Measurements from ENCODE around the gene RSRC2. TPM values are rescaled to one million over a fixed set of nuclear protein-coding genes. Genes with fewer than 3 reads are reported as not detected.
"Not testable (repeated sequence)": the region's sequence is repeated elsewhere in the genome, so short reads cannot be mapped to it uniquely, and the experiment has no call there.

RSRC2 gene
- total RNA-seq, result 10 to 100 TPM; 89.0 to 93.0 TPM

GRCh38 chr12:122526683-122527477, at the start of gene RSRC2, which contains the start of gene KNTC1:
TSS of gene RSRC2 (minus strand) at chr12:122526936. CDS start at chr12:122526853, 83 bp downstream.
TSS of gene KNTC1 (plus strand) at chr12:122527249. CDS start at chr12:122530064, 2,815 bp downstream.
- no peaks in the 10 kb centered on the region for H3K27me3 Mint-ChIP-seq
- DNase-seq, result peak; percentile 97
- no peaks in the 10 kb centered on the region for H3K9me3 Mint-ChIP-seq
- peaks cover 41% of the 10 kb centered on the region for H3K36me3 Mint-ChIP-seq
- H3K27ac Mint-ChIP-seq, result no peak within 1 kb of the TSS
- H3K4me1 Mint-ChIP-seq, result peaks cover 35% of the 10 kb centered on the region
- no peak within 1 kb of the TSS for H3K4me3 Mint-ChIP-seq

DNA sequence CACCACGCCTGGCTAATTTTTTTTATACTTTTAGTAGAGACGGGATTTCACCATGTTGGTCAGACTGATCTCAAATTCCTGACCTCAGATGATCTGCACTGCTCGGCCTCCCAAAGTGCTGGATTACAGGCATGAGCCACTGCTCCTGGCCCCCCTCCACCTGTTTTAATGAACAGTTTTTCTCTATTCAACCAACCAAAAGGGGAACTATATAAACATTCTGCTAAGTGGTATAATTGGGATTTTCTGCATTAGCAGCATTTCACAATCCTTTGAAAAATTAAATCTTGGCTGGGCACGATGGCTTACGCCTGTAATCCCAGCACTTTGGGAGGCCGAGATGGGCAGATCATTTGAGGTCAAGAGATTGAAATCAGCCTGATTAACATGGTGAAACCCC, 45.1 kb upstream of the RSRC2 start:
- no peak overlapping the region for H3K27ac Mint-ChIP-seq
- H3K36me3 Mint-ChIP-seq, result peaks cover 24% of the 10 kb centered on the region
- no peaks in the 10 kb centered on the region for H3K27me3 Mint-ChIP-seq
- H3K4me3 Mint-ChIP-seq, result no peak overlapping the region
- DNase-seq, result no peak
- no peaks in the 10 kb centered on the region for H3K4me1 Mint-ChIP-seq
- H3K9me3 Mint-ChIP-seq, result no peaks in the 10 kb centered on the region

GRCh38 chr12:122570006-122570405, 43.3 kb upstream of the RSRC2 start:
- H3K27ac Mint-ChIP-seq, H3K9me3 Mint-ChIP-seq, H3K4me3 Mint-ChIP-seq, H3K27me3 Mint-ChIP-seq, H3K4me1 Mint-ChIP-seq, DNase-seq: not testable (repeated sequence)
- H3K36me3 Mint-ChIP-seq, result peaks cover 16% of the 10 kb centered on the region

GRCh38 chr12:122569288-122569687, 42.6 kb upstream of the RSRC2 start:
- H3K9me3 Mint-ChIP-seq, result no peaks in the 10 kb centered on the region
- H3K4me3 Mint-ChIP-seq, result no peak overlapping the region
- peaks cover 16% of the 10 kb centered on the region for H3K36me3 Mint-ChIP-seq
- H3K27ac Mint-ChIP-seq, result no peak overlapping the region
- no peaks in the 10 kb centered on the region for H3K27me3 Mint-ChIP-seq
- H3K4me1 Mint-ChIP-seq, result no peaks in the 10 kb centered on the region
- no peak for DNase-seq

DNA sequence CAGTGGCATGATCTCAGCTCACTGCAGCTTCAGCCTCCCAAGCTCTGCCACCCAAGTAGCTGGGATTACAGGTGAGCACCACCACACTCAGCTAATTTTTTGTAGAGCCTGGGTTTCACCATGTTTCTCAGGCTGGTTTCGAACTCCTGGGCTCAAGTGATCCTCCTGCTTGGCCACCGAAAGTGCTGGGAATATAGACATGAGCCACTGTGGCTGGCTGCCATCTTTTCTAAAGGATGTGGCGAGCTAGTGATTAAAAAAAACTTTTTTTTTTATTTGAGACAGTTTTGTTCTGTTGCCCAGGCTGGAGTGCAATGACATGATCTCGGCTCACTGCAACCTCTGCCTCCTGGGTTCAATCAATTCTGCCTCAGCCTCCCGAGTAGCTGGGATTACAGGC, 40.1 kb upstream of the RSRC2 start:
- not testable (repeated sequence) for H3K9me3 Mint-ChIP-seq, H3K27me3 Mint-ChIP-seq, DNase-seq, H3K4me1 Mint-ChIP-seq, H3K4me3 Mint-ChIP-seq, H3K27ac Mint-ChIP-seq
- peaks cover 10% of the 10 kb centered on the region for H3K36me3 Mint-ChIP-seq

- H3K4me1 Mint-ChIP-seq, result peaks cover 5% of the 10 kb centered on the region
- H3K27ac Mint-ChIP-seq, result no peak overlapping the region
- H3K27me3 Mint-ChIP-seq, result no peaks in the 10 kb centered on the region
- no peak for DNase-seq
- H3K9me3 Mint-ChIP-seq, result no peaks in the 10 kb centered on the region
- no peak overlapping the region for H3K4me3 Mint-ChIP-seq
- H3K36me3 Mint-ChIP-seq, result peaks cover 17% of the 10 kb centered on the region
Observed at GRCh38 chr12:122563361-122563760, 36.6 kb upstream of the RSRC2 start.

- Mint-ChIP-seq H3K4me3 (no peak overlapping the region), H3K27ac (no peak overlapping the region), H3K36me3 (peaks cover 34% of the 10 kb centered on the region), H3K9me3 (no peaks in the 10 kb centered on the region), H3K27me3 (no peaks in the 10 kb centered on the region), H3K4me1 (peaks cover 5% of the 10 kb centered on the region)
- no peak for DNase-seq
Observed at GRCh38 chr12:122560138-122560537, 33.4 kb upstream of the RSRC2 start.

- Mint-ChIP-seq H3K27ac (no peak overlapping the region), H3K36me3 (peaks cover 37% of the 10 kb centered on the region), H3K27me3 (no peaks in the 10 kb centered on the region)
Observed at GRCh38 chr12:122558745-122559641, 32.3 kb upstream of the RSRC2 start.

GRCh38 chr12:122547330-122547729, 20.6 kb upstream of the RSRC2 start:
- Mint-ChIP-seq H3K4me3 (no peak overlapping the region), H3K9me3 (no peaks in the 10 kb centered on the region), H3K27ac (no peak overlapping the region)

More at GRCh38 chr12:122558745-122559641, 32.3 kb upstream of the RSRC2 start:
- no peak for DNase-seq
- H3K9me3 Mint-ChIP-seq, result no peaks in the 10 kb centered on the region
- H3K4me3 Mint-ChIP-seq, result no peak overlapping the region
- H3K4me1 Mint-ChIP-seq, result peaks cover 5% of the 10 kb centered on the region

GRCh38 chr12:122545855-122546254, 19.1 kb upstream of the RSRC2 start:
- peaks cover 25% of the 10 kb centered on the region for H3K36me3 Mint-ChIP-seq
- H3K27ac Mint-ChIP-seq, result no peak overlapping the region
- no peaks in the 10 kb centered on the region for H3K4me1 Mint-ChIP-seq
- H3K9me3 Mint-ChIP-seq, result no peaks in the 10 kb centered on the region
- no peak for DNase-seq
- no peak overlapping the region for H3K4me3 Mint-ChIP-seq
- no peaks in the 10 kb centered on the region for H3K27me3 Mint-ChIP-seq

More at GRCh38 chr12:122547330-122547729, 20.6 kb upstream of the RSRC2 start:
- DNase-seq, result no peak
- Mint-ChIP-seq H3K36me3 (peaks cover 27% of the 10 kb centered on the region), H3K4me1 (no peaks in the 10 kb centered on the region), H3K27me3 (no peaks in the 10 kb centered on the region)

GRCh38 chr12:122544537-122544936, 17.8 kb upstream of the RSRC2 start:
- DNase-seq, result no peak
- Mint-ChIP-seq H3K4me1 (no peaks in the 10 kb centered on the region), H3K27ac (no peak overlapping the region)

GRCh38 chr12:122538496-122538895, 11.8 kb upstream of the RSRC2 start:
- Mint-ChIP-seq H3K27ac (no peak overlapping the region), H3K36me3 (peaks cover 25% of the 10 kb centered on the region), H3K27me3 (no peaks in the 10 kb centered on the region), H3K4me1 (peaks cover under 1% of the 10 kb centered on the region), H3K9me3 (no peaks in the 10 kb centered on the region), H3K4me3 (no peak overlapping the region)
- no peak for DNase-seq

More at GRCh38 chr12:122544537-122544936, 17.8 kb upstream of the RSRC2 start:
- H3K36me3 Mint-ChIP-seq, result peaks cover 17% of the 10 kb centered on the region
- H3K4me3 Mint-ChIP-seq, result no peak overlapping the region
- H3K9me3 Mint-ChIP-seq, result no peaks in the 10 kb centered on the region
- H3K27me3 Mint-ChIP-seq, result no peaks in the 10 kb centered on the region

DNA sequence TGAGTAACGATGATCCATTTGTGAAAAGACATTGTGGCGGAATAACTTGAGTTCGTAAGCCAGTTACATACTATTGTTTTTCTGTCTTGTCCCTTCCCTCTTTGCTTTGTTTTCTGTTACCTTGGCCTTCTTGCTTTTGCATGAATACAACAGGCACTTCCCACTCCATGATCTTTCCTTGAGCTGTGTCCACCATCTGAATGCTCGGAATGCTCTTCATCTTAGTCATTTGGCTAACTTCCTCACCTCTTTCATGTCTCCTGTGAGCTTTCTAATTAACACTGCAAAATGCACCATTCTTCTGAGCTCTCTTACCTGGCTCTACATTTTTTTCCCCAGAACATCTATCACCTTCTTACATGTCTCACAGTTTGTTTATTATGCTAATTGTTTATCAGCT, 10.3 kb upstream of the RSRC2 start:
- DNase-seq, result no peak
- peaks cover 21% of the 10 kb centered on the region for H3K36me3 Mint-ChIP-seq
- no peak overlapping the region for H3K4me3 Mint-ChIP-seq
- H3K27me3 Mint-ChIP-seq, result no peaks in the 10 kb centered on the region
- H3K27ac Mint-ChIP-seq, result no peak overlapping the region
- H3K9me3 Mint-ChIP-seq, result no peaks in the 10 kb centered on the region
- peaks cover 2% of the 10 kb centered on the region for H3K4me1 Mint-ChIP-seq

- H3K36me3 Mint-ChIP-seq, result peaks cover 28% of the 10 kb centered on the region
- H3K27me3 Mint-ChIP-seq, result no peaks in the 10 kb centered on the region
- H3K4me3 Mint-ChIP-seq, result no peak overlapping the region
- no peaks in the 10 kb centered on the region for H3K9me3 Mint-ChIP-seq
- H3K27ac Mint-ChIP-seq, result no peak overlapping the region
- peaks cover 10% of the 10 kb centered on the region for H3K4me1 Mint-ChIP-seq
- no peak for DNase-seq
Observed at GRCh38 chr12:122533856-122534255, 7.1 kb upstream of the RSRC2 start.

DNA sequence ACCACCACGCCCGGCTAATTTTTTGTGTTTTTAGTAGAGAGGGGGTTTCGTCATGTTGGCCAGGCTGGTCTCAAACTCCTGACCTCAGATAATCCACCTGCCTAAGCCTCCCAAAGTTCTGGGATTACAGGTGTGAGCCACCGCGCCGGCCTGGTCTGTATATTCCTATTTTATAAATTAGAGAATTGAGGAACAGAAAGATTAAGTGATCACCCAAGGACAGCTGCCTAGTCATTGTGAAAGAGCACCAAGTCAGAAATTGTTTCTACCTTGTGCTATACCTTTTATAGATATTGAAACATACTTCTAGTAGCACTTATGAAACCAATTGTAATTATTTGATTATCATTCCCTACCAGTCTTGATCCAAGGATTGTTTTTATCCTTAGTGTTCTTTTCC, 2.3 kb upstream of the RSRC2 start:
- Mint-ChIP-seq H3K9me3 (no peaks in the 10 kb centered on the region), H3K4me1 (peaks cover 23% of the 10 kb centered on the region), H3K27me3 (no peaks in the 10 kb centered on the region), H3K36me3 (peaks cover 28% of the 10 kb centered on the region), H3K4me3 (peak overlapping the region; percentile 14), H3K27ac (no peak overlapping the region)
- DNase-seq, result no peak
